Measurements from ENCODE around the gene SPOUT1.

The SPOUT1 gene

GRCh38 chr9:128835246-128836210, 5.9 kb upstream of the SPOUT1 start:
- no peak for DNase-seq

GRCh38 chr9:128833696-128834095, 4.1 kb upstream of the SPOUT1 start:
- no peak for DNase-seq

GRCh38 chr9:128828719-128829452, 708 bp downstream of the SPOUT1 start:
- no peak for DNase-seq

- no peak for DNase-seq
Measured at GRCh38 chr9:128828267-128828666, 1.3 kb downstream of the SPOUT1 start.

GRCh38 chr9:128825923-128826700, 3.5 kb downstream of the SPOUT1 start:
- no peak for DNase-seq

GRCh38 chr9:128824911-128825310, 4.7 kb downstream of the SPOUT1 start:
- no peak for DNase-seq

- no peak for DNase-seq
Measured at GRCh38 chr9:128823903-128824406, 5.6 kb downstream of the SPOUT1 start.

GRCh38 chr9:128823362-128823902, 6.2 kb downstream of the SPOUT1 start:
- no peak for DNase-seq

- no peak for DNase-seq
Measured at GRCh38 chr9:128822407-128823042, 7.1 kb downstream of the SPOUT1 start.

- no peak for DNase-seq
Measured at GRCh38 chr9:128821584-128822406, 7.8 kb downstream of the SPOUT1 start.

GRCh38 chr9:128820665-128821583, 8.7 kb downstream of the SPOUT1 start:
- no peak for DNase-seq

GRCh38 chr9:128819716-128820664, 9.6 kb downstream of the SPOUT1 start:
- no peak for DNase-seq

GRCh38 chr9:128818839-128819715, 10.5 kb downstream of the SPOUT1 start:
- no peak for DNase-seq

- DNase-seq = peak; percentile 99
Measured at GRCh38 chr9:128818099-128818838, 11.3 kb downstream of the SPOUT1 start, which contains the start of gene ENDOG. TSS of gene ENDOG (plus strand) at chr9:128818500. CDS start at chr9:128818685, 185 bp downstream.

- DNase-seq = no peak
Measured at GRCh38 chr9:128810873-128811272, 18.7 kb downstream of the SPOUT1 start.

- no peak for DNase-seq
Measured at GRCh38 chr9:128809831-128810230, 19.8 kb downstream of the SPOUT1 start.
